DMS53 (cell line): ENCODE measurements around the gene GYS1.

Experiments used
- DNase-seq: peaks from one replicate; lab custom pipeline; 2025; lab: John Stamatoyannopoulos, UW

GYS1 gene

GRCh38 chr19:48963371-48964204, 29.5 kb downstream of the GYS1 start:
- peak; percentile 80 for DNase-seq

GRCh38 chr19:48962849-48963165, 30.3 kb downstream of the GYS1 start:
- DNase-seq = no peak

DNA sequence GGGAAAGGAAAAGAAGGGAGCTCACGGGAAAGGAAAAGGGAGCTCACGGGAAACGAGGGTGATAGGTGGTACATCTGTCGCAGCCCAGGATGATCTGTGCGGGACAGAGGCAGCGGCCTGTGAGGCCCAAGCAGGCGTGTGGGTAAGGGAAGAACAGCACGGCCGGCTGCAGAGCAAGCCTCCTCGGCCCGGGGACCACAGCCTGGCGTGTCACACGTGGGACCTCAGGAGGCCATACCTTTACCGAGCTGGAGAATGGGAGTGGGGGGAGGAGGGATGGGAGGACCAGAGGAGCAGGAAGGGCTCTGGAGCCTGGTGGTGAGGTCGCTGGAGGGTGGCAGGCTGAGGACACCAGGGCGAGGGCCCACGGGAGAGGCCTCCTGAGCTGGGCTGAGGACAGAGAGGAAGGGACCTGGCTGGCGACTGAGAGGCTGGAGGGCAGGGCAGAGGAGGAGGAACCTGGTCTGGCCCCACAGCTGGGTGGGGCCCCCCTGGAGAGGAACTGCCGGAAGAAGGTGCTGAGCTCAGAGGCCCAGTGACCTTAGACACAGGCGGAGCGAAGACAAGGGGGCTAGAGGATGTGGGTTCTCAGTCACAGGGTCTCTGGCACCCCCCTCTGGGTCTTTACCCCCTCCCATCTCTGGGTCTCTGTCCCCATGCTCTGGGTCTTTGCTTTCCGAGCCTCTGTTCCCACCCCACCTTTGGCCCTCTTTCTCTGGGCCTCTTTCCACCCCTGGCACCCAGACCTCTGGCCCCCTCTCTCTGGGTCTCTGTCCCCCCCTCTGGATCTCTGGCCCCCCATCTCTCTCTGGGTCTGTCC, 30.9 kb downstream of the GYS1 start:
- DNase-seq = peak; percentile 89

- no peak for DNase-seq
Observed at GRCh38 chr19:48961673-48962028, 31.5 kb downstream of the GYS1 start.

DNA sequence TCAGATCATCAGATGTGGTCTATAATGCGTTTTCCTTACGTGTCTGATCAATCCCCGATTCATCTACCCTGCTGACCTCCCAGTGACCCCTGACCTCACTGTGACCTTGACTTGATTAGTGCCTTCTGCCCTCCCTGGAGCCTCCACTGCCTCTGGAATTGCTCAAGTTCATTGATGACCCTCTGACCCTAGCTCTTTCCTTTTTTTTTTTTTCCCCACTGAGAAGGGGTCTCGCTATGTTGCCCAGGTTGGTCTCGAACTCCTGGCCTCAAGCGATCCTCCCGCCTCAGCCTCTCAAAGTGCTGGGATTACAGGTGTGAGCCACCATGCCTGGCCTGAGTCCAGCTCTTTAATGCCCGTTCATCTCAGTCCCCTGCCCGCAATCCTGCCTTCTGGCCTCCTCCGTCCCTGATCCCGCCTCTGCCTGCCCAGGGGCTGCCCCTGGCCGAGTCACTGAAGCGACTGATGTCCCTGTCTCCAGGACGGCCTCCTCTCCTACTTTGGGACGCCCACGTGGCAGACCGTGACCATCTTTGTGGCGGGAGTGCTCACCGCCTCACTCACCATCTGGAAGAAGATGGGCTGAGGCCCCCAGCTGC, 32.0 kb downstream of the GYS1 start:
- DNase-seq = peak; percentile 31

- peak; percentile 49 for DNase-seq
Observed at GRCh38 chr19:48959341-48960239, 33.5 kb downstream of the GYS1 start.

- no peak for DNase-seq
Observed at GRCh38 chr19:48958006-48958405, 35.1 kb downstream of the GYS1 start.

DNA sequence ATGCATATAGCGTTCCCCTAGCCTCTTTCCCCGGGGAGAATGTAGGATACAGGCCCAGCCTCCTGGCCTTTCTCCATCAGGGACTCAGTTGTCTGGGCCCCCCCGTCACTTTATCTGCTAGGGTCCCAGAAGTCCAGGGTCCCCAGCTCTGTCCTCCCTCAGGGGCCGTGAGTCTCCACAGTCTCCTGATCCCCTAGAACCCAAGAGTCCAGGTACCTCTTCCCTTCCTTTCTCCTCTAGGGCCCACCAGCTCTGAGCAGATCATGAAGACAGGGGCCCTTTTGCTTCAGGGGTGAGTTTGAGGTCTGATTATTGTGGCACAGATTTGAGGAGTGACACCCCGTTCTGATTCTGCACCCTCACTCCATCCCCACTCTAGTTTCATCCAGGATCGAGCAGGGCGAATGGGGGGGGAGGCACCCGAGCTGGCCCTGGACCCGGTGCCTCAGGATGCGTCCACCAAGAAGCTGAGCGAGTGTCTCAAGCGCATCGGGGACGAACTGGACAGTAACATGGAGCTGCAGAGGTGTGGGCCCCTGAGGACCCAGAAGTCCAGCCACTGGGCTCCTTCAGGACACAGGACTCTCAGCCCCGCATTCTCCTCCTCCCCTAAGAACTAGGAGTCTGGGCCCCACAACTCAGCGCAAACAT, 37.7 kb downstream of the GYS1 start:
- no peak for DNase-seq

GRCh38 chr19:48954595-48955307, 38.4 kb downstream of the GYS1 start, which contains the start of gene BAX:
Gene BAX, plus strand, starts transcription at chr19:48954875. Its CDS starts 54 bp downstream, at chr19:48954929.
- DNase-seq = peak; percentile 99

GRCh38 chr19:48953990-48954594, 39.0 kb downstream of the GYS1 start:
- DNase-seq = no peak

DNA sequence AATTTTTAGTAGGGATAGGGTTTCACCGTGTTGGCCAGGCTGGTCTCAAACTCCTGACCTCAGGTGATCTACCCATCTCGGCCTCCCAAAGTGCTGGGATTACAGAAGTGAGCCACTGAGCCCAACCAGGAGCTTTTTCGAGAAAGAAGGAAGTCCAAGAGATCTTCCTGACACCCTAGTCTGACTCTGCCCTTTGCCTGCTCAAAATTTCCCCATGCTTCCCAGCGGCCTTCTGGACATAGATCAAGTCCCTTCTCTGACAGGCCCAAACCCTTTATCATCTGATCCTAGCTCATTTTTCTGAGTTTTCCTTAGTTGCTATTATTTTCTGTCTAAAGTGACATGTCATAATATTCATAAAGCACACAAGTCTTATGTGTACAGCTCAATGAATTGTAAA, 40.0 kb downstream of the GYS1 start:
- DNase-seq = no peak

DNA sequence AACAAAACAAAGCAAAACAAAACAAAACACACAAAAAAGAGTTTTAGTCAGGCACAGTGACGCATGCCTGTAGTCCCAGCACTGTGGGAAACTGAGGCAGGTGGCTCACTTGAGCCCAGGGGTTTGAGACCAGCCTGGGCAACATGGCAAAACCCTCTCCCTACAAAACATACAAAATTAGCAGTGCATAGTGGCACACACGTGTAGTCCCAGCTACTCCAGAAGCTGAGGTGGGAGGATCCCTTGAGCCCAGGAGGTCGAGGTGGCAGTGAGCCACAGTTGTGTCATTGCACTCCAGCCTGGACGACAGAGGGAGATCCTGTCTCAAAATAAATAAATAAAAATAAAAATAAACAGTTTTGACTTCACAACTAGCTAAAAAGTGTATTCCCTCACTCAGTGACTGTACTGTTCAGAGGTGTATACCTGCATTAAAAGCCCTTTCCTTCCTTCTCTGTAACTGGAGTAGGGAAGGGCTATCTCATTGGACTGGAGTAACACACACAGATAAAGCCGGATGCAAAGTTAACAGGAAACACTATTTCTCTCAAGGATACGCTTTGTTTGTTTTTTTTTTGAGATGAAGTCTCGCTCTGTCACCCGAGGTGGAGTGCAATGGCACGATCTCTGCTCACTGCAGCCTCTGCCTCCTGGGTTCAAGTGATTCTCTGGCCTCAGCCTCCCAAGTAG, 42.1 kb downstream of the GYS1 start:
- DNase-seq = peak; percentile 68

- no peak for DNase-seq
Observed at GRCh38 chr19:48950159-48950558, 43.0 kb downstream of the GYS1 start.

DNA sequence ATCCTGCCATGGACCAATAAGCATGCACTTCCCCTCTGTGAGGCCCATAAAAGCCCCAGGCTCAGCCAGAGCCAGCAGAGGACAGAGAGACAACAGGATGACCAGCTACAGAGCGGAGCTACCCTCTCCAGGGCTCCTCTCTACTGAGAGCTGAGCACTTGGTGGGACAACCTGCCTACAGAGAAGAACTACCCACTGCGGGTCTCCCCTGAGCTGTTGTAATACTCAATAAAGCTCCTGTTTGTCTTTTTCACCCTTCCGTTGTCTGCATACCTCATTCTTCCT, 45.9 kb downstream of the GYS1 start:
- no peak for DNase-seq

DNA sequence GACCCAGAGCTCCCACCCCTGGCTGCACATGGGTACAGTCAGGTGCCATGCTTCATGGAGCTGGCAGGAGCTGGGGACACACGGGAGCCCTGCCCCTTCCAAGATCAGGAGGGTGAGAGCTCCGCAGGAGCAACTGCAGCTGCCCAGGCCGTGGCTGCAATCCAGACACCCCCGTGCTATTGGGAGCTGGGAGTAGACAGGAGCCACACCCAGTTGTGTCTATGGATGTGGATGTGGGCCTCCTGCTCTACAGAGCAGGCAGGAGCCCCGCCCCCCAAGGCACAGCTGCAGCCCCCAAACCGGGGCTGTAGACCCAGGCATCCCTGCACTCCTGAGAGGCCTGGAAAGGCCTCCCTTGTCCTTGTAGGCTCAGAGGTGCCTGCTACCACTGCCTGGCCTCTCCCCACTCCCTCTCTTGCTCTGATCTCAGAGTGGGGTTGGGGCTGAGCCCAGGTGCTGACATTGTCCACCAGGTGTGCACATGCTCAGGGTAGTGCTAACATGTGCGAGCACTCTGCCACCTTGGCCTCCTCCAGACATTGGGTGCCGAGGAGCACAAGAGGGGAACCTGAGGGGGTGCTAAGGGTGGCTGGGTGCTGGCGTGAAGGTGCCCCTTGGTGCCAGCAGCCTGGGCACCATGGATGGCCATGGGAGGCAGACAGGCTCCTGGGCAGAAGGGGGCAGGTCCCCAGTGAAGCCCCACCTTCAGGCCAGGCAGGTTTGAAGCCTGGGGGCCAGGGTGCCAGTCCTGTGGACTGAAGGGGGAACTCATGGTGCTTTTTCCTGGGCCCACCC, 46.4 kb downstream of the GYS1 start:
- no peak for DNase-seq

GRCh38 chr19:48945817-48946216, 47.3 kb downstream of the GYS1 start:
- DNase-seq = no peak

DNA sequence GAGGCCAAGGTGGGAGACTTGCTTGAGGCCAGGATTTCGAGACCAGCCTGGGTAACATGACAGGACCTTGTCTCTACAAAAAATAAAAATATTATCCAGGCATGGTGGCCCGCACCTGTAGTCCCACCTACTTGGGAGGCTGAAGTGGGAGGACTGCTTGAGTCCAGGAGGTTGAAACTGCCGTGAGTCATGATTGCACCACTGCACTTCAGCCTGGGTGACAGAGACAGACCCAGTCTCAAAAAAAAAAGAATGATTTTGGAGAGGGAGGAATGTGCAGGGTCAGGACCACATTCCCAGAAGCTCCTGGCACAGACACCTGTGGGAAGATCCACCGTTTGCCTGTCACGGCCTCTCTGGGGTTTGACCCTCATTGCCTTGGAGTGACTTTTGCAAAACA, 47.7 kb downstream of the GYS1 start:
- no peak for DNase-seq

GRCh38 chr19:48943081-48943480, 50.0 kb downstream of the GYS1 start:
- DNase-seq = no peak

- no peak for DNase-seq
Observed at GRCh38 chr19:48940902-48941301, 52.2 kb downstream of the GYS1 start.
